Left lobe of liver (tissue), 2 donors: Measurements from ENCODE around the gene PHACTR1. TPM values are rescaled to one million over a fixed set of nuclear protein-coding genes. Genes with fewer than 3 reads are reported as not detected.

Experiments used
- ATAC-seq: fragments of 200-7000 bp; cut with Tn5 transposase; one replicate; pipeline ENCODE4 v1.9.1; 2020; ENCODE audit warnings: mild to moderate bottlenecking, moderate library complexity
- DNase-seq: peaks from one replicate; pipeline ENCODE4 v3.0.0-alpha.2; 2020; ENCODE audit warnings: low spot score
- total RNA-seq: library from RNA; stranded (reverse); gene quantifications from one replicate; pipeline ENCODE4 v1.2.1, GENCODE V29; 2021
- donor health status: DM: no; HTN: no; CAD: no; lungs with moderate emphysema.
- donor health status: DM: no; HTN: yes; CAD: no.

Gene PHACTR1
- total RNA-seq, 1 donor from 2014 or later = 0.68 TPM

DNA sequence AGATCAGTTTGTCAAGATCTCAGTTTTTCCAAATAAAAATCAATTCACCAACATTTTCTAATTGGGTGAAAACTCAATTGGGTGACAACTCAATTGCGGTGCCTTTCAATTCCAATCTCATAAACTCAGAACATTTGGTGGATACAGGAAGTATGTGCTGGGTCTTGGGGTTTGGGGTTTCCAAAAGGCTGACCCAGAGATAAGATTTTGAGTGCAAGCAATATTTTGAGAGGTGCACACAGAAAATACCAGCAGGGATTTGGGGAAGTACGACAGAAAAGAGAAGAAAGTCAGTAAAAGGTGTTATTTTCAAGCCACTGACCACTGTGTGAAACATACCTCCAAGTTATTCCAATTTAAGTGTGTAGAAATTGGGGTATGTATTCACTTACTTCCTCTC lies 258.0 kb downstream of the PHACTR1 start:
- DNase-seq = no peak
- ATAC-seq = no peak

GRCh38 chr6:12976366-12976765 lies 259.8 kb downstream of the PHACTR1 start:
- ATAC-seq = no peak
- no peak for DNase-seq

GRCh38 chr6:12977206-12977605 lies 260.6 kb downstream of the PHACTR1 start:
- ATAC-seq (no peak), DNase-seq (no peak)

GRCh38 chr6:12977806-12978205 lies 261.2 kb downstream of the PHACTR1 start:
- DNase-seq (no peak), ATAC-seq (no peak)

GRCh38 chr6:12980741-12981140 lies 264.2 kb downstream of the PHACTR1 start:
- DNase-seq (no peak), ATAC-seq (no peak)

GRCh38 chr6:12984776-12985175 lies 268.2 kb downstream of the PHACTR1 start:
- ATAC-seq (no peak), DNase-seq (no peak)

- DNase-seq (no peak), ATAC-seq (no peak)
Measured at GRCh38 chr6:12987783-12988182, 271.2 kb downstream of the PHACTR1 start.

DNA sequence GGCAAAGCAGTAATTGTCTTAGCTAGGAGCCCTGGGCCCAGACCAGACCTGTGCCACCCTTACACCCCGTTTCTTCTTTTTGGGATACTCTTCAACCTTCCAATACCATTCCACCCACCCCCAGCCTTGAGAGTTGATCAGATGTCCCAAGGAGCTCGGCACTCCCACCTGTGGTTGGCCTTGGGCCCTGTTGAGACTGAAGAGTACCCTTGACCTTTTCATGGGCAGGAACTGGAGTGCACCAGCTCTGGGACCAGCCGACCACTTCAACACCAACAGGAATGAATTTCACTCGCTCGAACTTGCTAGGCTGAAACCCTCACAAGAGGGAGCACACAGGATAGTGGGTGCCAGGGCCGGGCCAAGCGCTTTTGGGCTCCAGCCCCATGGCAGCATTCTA lies 273.6 kb downstream of the PHACTR1 start:
- DNase-seq (no peak), ATAC-seq (no peak)

DNA sequence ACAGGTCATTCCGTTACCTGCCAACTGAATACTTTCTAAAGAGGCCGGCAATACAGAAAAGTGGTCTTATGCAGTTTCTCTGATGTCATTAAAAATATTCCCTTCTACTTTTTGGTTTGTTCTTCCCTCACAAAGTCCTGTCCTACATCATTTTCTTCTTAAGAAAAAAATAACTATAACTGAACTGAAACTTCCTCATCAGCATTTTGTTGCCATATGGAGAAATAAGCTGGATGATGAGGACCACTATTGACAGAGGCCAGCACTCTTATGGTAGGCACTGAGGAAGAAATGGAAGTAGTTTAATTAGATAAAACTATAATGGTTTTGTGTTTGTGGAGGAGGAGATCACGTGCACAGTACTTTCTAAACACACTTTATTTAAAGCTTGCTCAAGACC lies 274.9 kb downstream of the PHACTR1 start:
- ATAC-seq (no peak), DNase-seq (no peak)

- no peak for ATAC-seq
- DNase-seq = no peak
Measured at GRCh38 chr6:12992770-12993169, 276.2 kb downstream of the PHACTR1 start.

DNA sequence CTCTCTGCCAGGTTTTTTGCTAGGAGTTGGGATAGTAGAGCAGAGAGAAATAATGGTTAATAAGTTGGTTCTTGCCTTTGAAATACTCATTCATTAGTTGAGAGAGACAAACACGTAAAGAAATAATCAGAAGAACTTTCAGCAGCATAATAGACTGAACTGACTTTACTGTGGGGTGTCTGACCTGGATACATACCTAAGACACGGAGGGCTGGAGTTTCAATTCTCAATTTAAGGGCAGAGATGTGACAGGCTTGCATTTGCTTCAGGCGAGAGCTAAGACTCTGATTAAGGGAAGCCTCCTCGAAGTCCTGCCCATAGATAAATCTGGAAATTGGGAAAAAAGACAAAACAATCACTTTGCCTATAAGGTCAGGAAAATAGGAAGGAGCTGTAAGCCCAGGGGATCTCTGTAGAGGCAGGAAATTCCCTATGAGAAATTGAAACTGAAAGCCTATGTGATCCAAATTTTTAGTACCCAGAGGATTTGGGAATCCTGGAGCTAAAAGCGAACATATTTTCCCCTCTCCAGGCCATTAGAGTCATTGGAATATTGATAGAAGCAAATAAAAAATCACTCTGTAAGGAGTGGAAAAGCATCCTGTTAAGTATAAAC lies 276.8 kb downstream of the PHACTR1 start:
- DNase-seq = no peak
- no peak for ATAC-seq

GRCh38 chr6:12995419-12995818 lies 278.9 kb downstream of the PHACTR1 start:
- no peak for DNase-seq
- ATAC-seq = no peak

GRCh38 chr6:13000537-13000936 lies 284.0 kb downstream of the PHACTR1 start:
- ATAC-seq (no peak), DNase-seq (no peak)

GRCh38 chr6:13001927-13002326 lies 285.4 kb downstream of the PHACTR1 start:
- no peak for ATAC-seq

DNA sequence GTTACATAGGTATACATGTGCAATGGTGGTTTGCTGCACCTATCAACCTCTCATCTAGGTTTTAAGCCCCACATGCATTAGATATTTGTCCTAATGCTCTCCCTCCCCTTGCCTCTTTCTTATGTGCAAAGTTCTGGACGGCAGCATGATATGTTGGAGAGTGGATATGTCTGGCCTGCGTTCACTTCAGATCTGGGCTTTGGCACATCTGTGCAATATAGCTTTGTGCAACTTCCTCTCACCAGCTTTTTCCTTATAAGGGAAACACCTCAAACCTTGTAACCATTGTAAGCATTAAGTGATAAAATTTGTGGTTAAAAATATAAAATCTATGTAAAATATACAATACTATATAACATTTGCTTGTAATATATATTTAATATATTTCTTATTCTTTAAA lies 288.0 kb downstream of the PHACTR1 start:
- ATAC-seq (no peak), DNase-seq (no peak)

More at GRCh38 chr6:13001927-13002326, 285.4 kb downstream of the PHACTR1 start:
- no peak for DNase-seq

- no peak for ATAC-seq
- no peak for DNase-seq
Measured at GRCh38 chr6:13005994-13006393, 289.4 kb downstream of the PHACTR1 start.

DNA sequence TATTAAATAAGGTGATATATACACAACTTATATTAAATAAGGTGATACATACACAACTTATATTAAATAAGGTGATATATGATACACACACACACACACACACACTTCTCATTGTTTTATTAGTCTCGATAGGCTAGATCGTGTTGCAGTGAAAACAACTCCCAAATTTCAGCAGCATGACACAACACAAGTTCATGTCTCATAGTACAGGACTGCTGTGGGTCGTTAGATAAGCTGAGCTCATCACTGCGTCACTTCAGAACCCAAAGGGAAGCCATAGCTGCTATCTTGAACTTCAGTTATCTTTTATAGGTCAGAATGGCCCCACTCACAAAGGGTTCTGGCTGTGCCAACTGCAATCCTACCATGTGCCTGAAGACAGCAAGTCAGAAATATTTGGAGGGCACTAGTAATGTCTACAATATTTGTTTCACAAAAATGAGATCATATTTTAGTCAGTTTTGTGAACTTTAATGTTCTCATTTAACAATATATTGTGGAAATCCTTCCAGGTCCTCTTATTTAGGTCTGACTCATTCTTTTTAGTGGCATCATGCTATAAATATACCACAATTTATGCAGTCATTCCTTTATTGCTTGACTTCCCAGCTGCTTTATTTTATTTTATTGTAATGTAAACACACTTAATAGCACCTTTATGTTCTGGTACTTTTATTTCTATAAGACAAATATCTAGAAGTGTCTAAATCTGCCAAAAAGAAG lies 290.2 kb downstream of the PHACTR1 start:
- ATAC-seq (no peak), DNase-seq (no peak)

GRCh38 chr6:13007744-13008143 lies 291.2 kb downstream of the PHACTR1 start:
- ATAC-seq (no peak), DNase-seq (no peak)

DNA sequence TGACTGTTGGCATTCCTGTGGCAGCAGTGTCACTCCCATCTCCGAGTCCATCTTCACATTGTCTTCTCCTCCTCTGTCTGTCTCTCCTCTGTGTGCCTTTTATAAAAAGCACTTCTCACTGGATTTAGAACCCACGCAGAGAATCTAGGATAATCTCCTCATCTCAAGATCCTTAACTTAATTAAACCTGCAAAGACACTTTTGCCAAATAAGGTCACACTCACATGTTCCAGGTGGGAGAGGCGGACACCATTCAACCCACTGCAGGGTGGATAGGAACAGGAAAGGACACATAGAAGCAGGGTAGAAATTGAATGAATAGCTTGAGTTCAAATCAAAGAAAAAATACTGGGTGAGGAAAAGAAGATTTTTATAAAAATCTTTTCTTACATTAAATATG lies 292.5 kb downstream of the PHACTR1 start:
- DNase-seq = no peak
- ATAC-seq = no peak

DNA sequence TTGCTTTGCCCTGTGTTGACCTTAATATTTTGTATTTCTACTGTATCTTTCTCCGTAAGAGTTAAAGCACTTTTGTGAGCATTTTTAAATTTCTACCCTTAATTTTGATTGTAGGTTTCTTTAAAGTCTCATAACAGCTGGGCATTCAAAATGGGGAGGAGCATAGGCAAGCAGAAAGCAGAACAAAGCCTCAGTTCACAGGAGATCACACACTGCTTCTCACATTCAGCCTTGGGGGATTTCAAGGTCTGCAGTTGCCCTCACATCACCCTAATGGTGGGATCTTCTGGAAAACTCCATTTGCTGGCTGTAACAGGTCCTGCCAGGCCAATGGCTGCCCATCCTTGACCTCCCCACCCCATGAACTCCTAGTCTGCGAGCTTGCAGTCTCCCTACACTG lies 292.9 kb downstream of the PHACTR1 start:
- ATAC-seq = no peak
- no peak for DNase-seq

- ATAC-seq (no peak), DNase-seq (no peak)
Measured at GRCh38 chr6:13011612-13012146, 295.1 kb downstream of the PHACTR1 start.

- peak; percentile 30 for ATAC-seq
Measured at GRCh38 chr6:13012296-13012695, 295.7 kb downstream of the PHACTR1 start.

More at GRCh38 chr6:13012296-13012695, 295.7 kb downstream of the PHACTR1 start:
- no peak for DNase-seq
